HG02884 (cell line): ENCODE results near the gene SEMA4G.
"Not testable (repeated sequence)": the region's sequence is repeated elsewhere in the genome, so short reads cannot be mapped to it uniquely, and the experiment has no call there.

ENCODE experiments used
- ATAC-seq: cut with Tn5 transposase; IDR thresholded peaks from one replicate; pipeline ENCODE4 v1.9.1; 2021; ENCODE audit warnings: mild to moderate bottlenecking, moderate library complexity; ENCODE audit not compliant: unreplicated experiment

Gene SEMA4G

GRCh38 chr10:100970914-100971811, 1.9 kb downstream of the SEMA4G start:
- ATAC-seq, result no peak

- no peak for ATAC-seq
These were observed 3.0 kb downstream of the SEMA4G start for GRCh38 chr10:100972115-100972903.

- no peak for ATAC-seq
These were observed 3.7 kb downstream of the SEMA4G start for GRCh38 chr10:100972904-100973535.

- not testable (repeated sequence) for ATAC-seq
These were observed 6.1 kb downstream of the SEMA4G start for GRCh38 chr10:100975397-100975796.

- no peak for ATAC-seq
These were observed 7.6 kb downstream of the SEMA4G start for GRCh38 chr10:100976906-100977305.

GRCh38 chr10:100977436-100977835, 8.1 kb downstream of the SEMA4G start:
- ATAC-seq, result no peak

GRCh38 chr10:100978121-100978900, 9.0 kb downstream of the SEMA4G start:
- no peak for ATAC-seq

GRCh38 chr10:100978901-100979195, 9.5 kb downstream of the SEMA4G start:
- ATAC-seq, result no peak

GRCh38 chr10:100979791-100980272, 10.5 kb downstream of the SEMA4G start:
- no peak for ATAC-seq

- ATAC-seq, result no peak
These were observed 11.0 kb downstream of the SEMA4G start for GRCh38 chr10:100980311-100980710.

- no peak for ATAC-seq
These were observed 11.4 kb downstream of the SEMA4G start for GRCh38 chr10:100980711-100981110.

GRCh38 chr10:100981178-100981772, 12.0 kb downstream of the SEMA4G start:
- ATAC-seq, result no peak

- ATAC-seq, result no peak
These were observed 13.9 kb downstream of the SEMA4G start for GRCh38 chr10:100982916-100983830.

GRCh38 chr10:100983868-100984671, 14.8 kb downstream of the SEMA4G start:
- no peak for ATAC-seq

GRCh38 chr10:100984672-100985177, 15.4 kb downstream of the SEMA4G start:
- no peak for ATAC-seq

GRCh38 chr10:100985336-100985735, 16.0 kb downstream of the SEMA4G start:
- no peak for ATAC-seq

GRCh38 chr10:100986623-100986951, 17.3 kb downstream of the SEMA4G start:
- no peak for ATAC-seq

GRCh38 chr10:100986952-100987684, 17.8 kb downstream of the SEMA4G start, which contains the start of the genes MRPL43 and TWNK:
Gene MRPL43 (minus strand): TSS chr10:100987497. CDS start chr10:100987443, 54 bp downstream.
Gene TWNK (plus strand): TSS chr10:100987543. CDS start chr10:100988211, 668 bp downstream.
- ATAC-seq, result peak; percentile 81
